SJSA1 (cell line): ENCODE measurements around the gene UBTF. TPM values are rescaled to one million over a fixed set of nuclear protein-coding genes. Genes with fewer than 3 reads are reported as not detected.
"Not testable (repeated sequence)": the region's sequence is repeated elsewhere in the genome, so short reads cannot be mapped to it uniquely, and the experiment has no call there.

ENCODE experiments used
- DNase-seq, 2 experiments: peaks; one replicate each; pipeline ENCODE4 v3.0.0-alpha.2; 2015 to 2020; ENCODE audit warnings: low spot score in 2 of 2, low read depth in 1 of 2
- H3K27ac ChIP-seq: fragments of 250-450 bp; sonication (Bioruptor Pico); 2 replicates; pipeline ENCODE4 v1.5.1; 2020; ENCODE audit warnings: mild to moderate bottlenecking, moderate library complexity
- H3K27me3 ChIP-seq: fragments of 250-450 bp; sonication (Bioruptor Pico); replicated peaks from 2 replicates; pipeline ENCODE4 v1.5.1; 2020; ENCODE audit warnings: mild to moderate bottlenecking, moderate library complexity
- H3K36me3 ChIP-seq: fragments of 250-450 bp; sonication (Bioruptor Pico); 2 replicates; pipeline ENCODE4 v1.5.1; 2020; ENCODE audit warnings: mild to moderate bottlenecking
- H3K4me1 ChIP-seq: fragments of 250-450 bp; sonication (Bioruptor Pico); replicated peaks from 2 replicates; pipeline ENCODE4 v1.6.1; 2021; ENCODE audit warnings: mild to moderate bottlenecking
- H3K4me3 ChIP-seq: fragments of 250-450 bp; sonication (Bioruptor Pico); 2 replicates; pipeline ENCODE4 v1.5.1; 2020; ENCODE audit warnings: mild to moderate bottlenecking
- H3K9me3 ChIP-seq: fragments of 250-450 bp; sonication (Bioruptor Pico); replicated peaks from 2 replicates; pipeline ENCODE4 v1.5.1; 2020; ENCODE audit warnings: mild to moderate bottlenecking
- total RNA-seq: library from RNA; depleted of rRNA; stranded (reverse); fragments of >200 nt; shearing (Covaris generic); gene quantifications from 2 replicates; pipeline ENCODE4 v1.2.3, GENCODE V29; 2014

UBTF gene
- total RNA-seq, 1 experiment from 2014 or later: 80.0 TPM

- Histone ChIP-seq H3K36me3 (no peaks in the 10 kb centered on the region), H3K27me3 (peaks cover 38% of the 10 kb centered on the region), H3K9me3 (0 out of 2 replicates have a peak, but pooled peaks cover 2% of the 10 kb centered on the region), H3K4me3 (no peak overlapping the region), H3K27ac (no peak overlapping the region), H3K4me1 (no peaks in the 10 kb centered on the region)
- no peak for DNase-seq
Measured at GRCh38 chr17:44255915-44256314, 36.4 kb upstream of the UBTF start.

GRCh38 chr17:44254361-44255095, 35.1 kb upstream of the UBTF start:
- DNase-seq: no peak
- H3K4me3 ChIP-seq: no peak overlapping the region
- no peak overlapping the region for H3K27ac ChIP-seq
- H3K36me3 ChIP-seq: no peaks in the 10 kb centered on the region
- 0 out of 2 replicates have a peak, but pooled peaks cover 2% of the 10 kb centered on the region for H3K9me3 ChIP-seq
- H3K4me1 ChIP-seq: no peaks in the 10 kb centered on the region
- H3K27me3 ChIP-seq: peaks cover 33% of the 10 kb centered on the region

GRCh38 chr17:44253006-44253405, 33.5 kb upstream of the UBTF start:
- H3K36me3 ChIP-seq: no peaks in the 10 kb centered on the region
- H3K4me3 ChIP-seq: no peak overlapping the region
- H3K27ac ChIP-seq: no peak overlapping the region
- 0 out of 2 replicates have a peak, but pooled peaks cover 2% of the 10 kb centered on the region for H3K9me3 ChIP-seq
- no peaks in the 10 kb centered on the region for H3K4me1 ChIP-seq
- H3K27me3 ChIP-seq: peaks cover 29% of the 10 kb centered on the region
- DNase-seq: no peak

GRCh38 chr17:44251062-44251461, 31.6 kb upstream of the UBTF start:
- Histone ChIP-seq H3K27me3 (peaks cover 19% of the 10 kb centered on the region), H3K4me3 (no peak overlapping the region), H3K4me1 (no peaks in the 10 kb centered on the region), H3K9me3 (0 out of 2 replicates have a peak, but pooled peaks cover 2% of the 10 kb centered on the region), H3K36me3 (no peaks in the 10 kb centered on the region), H3K27ac (no peak overlapping the region)
- DNase-seq: no peak

- no peak for DNase-seq
- no peak overlapping the region for H3K4me3 ChIP-seq
Measured at GRCh38 chr17:44249501-44250246, 30.2 kb upstream of the UBTF start.

GRCh38 chr17:44247876-44248736, 28.6 kb upstream of the UBTF start:
- H3K27me3 ChIP-seq: no peaks in the 10 kb centered on the region; the same call in none of the 2 replicates
- H3K4me1 ChIP-seq: no peaks in the 10 kb centered on the region
- no peaks in the 10 kb centered on the region for H3K36me3 ChIP-seq
- no peak overlapping the region for H3K4me3 ChIP-seq
- no peak for DNase-seq
- no peak overlapping the region for H3K27ac ChIP-seq
- H3K9me3 ChIP-seq: 0 out of 2 replicates have a peak, but pooled peaks cover 2% of the 10 kb centered on the region

More at GRCh38 chr17:44249501-44250246, 30.2 kb upstream of the UBTF start:
- Histone ChIP-seq H3K4me1 (no peaks in the 10 kb centered on the region), H3K9me3 (0 out of 2 replicates have a peak, but pooled peaks cover 2% of the 10 kb centered on the region), H3K36me3 (no peaks in the 10 kb centered on the region), H3K27me3 (peaks cover 7% of the 10 kb centered on the region), H3K27ac (no peak overlapping the region)

GRCh38 chr17:44247440-44247841, 28.0 kb upstream of the UBTF start:
- Histone ChIP-seq H3K4me3 (no peak overlapping the region), H3K27ac (no peak overlapping the region), H3K4me1 (no peaks in the 10 kb centered on the region), H3K27me3 (no peaks in the 10 kb centered on the region; the same call in none of the 2 replicates), H3K9me3 (peaks cover 2% of the 10 kb centered on the region; the same call in 1 of the 2 replicates), H3K36me3 (no peaks in the 10 kb centered on the region)
- no peak for DNase-seq

GRCh38 chr17:44241106-44241624, 21.7 kb upstream of the UBTF start:
- no peaks in the 10 kb centered on the region for H3K4me1 ChIP-seq
- H3K36me3 ChIP-seq: no peaks in the 10 kb centered on the region
- H3K4me3 ChIP-seq: no peak overlapping the region
- DNase-seq: no peak
- H3K27ac ChIP-seq: no peak overlapping the region
- H3K9me3 ChIP-seq: no peaks in the 10 kb centered on the region; the same call in 1 of the 2 replicates
- H3K27me3 ChIP-seq: peaks cover 23% of the 10 kb centered on the region

- H3K27me3 ChIP-seq: peaks cover 23% of the 10 kb centered on the region
- DNase-seq, H3K4me3 ChIP-seq, H3K4me1 ChIP-seq, H3K27ac ChIP-seq, H3K9me3 ChIP-seq, H3K36me3 ChIP-seq: not testable (repeated sequence)
Measured at GRCh38 chr17:44237886-44238285, 18.4 kb upstream of the UBTF start.

GRCh38 chr17:44236444-44236991, 17.0 kb upstream of the UBTF start:
- H3K4me1 ChIP-seq: no peaks in the 10 kb centered on the region
- no peak overlapping the region for H3K4me3 ChIP-seq
- H3K27ac ChIP-seq: no peak overlapping the region
- no peaks in the 10 kb centered on the region for H3K9me3 ChIP-seq
- H3K36me3 ChIP-seq: no peaks in the 10 kb centered on the region
- no peak for DNase-seq
- H3K27me3 ChIP-seq: peaks cover 22% of the 10 kb centered on the region

- Histone ChIP-seq H3K27me3 (peaks cover 21% of the 10 kb centered on the region), H3K9me3 (no peaks in the 10 kb centered on the region), H3K4me3 (no peak overlapping the region), H3K4me1 (no peaks in the 10 kb centered on the region), H3K36me3 (no peaks in the 10 kb centered on the region), H3K27ac (no peak overlapping the region)
- DNase-seq: no peak
Measured at GRCh38 chr17:44235583-44235936, 16.1 kb upstream of the UBTF start.

- H3K36me3 ChIP-seq: no peaks in the 10 kb centered on the region
- DNase-seq: no peak
- no peak overlapping the region for H3K4me3 ChIP-seq
- no peak overlapping the region for H3K27ac ChIP-seq
- H3K27me3 ChIP-seq: peaks cover 21% of the 10 kb centered on the region
- no peaks in the 10 kb centered on the region for H3K9me3 ChIP-seq
- H3K4me1 ChIP-seq: no peaks in the 10 kb centered on the region
Measured at GRCh38 chr17:44233582-44233981, 14.1 kb upstream of the UBTF start.

GRCh38 chr17:44232061-44232460, 12.6 kb upstream of the UBTF start:
- no peak overlapping the region for H3K27ac ChIP-seq
- no peaks in the 10 kb centered on the region for H3K9me3 ChIP-seq
- no peak overlapping the region for H3K4me3 ChIP-seq
- peaks cover 21% of the 10 kb centered on the region for H3K27me3 ChIP-seq
- H3K4me1 ChIP-seq: no peaks in the 10 kb centered on the region
- no peaks in the 10 kb centered on the region for H3K36me3 ChIP-seq
- DNase-seq: no peak
